ENCODE measurements around the gene SIAH2.

The SIAH2 gene

GRCh38 chr3:150739200-150739863 is 23.6 kb downstream of the SIAH2 start:
- H3K4me3 ChIP-seq (ENCODE audit: low read depth in 1 of 2, low read length in 2 of 2): no peak overlapping the region
- no peak overlapping the region for H2AFZ ChIP-seq (ENCODE audit: low read depth, low read length)
- no peak for DNase-seq
- H3K36me3 ChIP-seq (ENCODE audit: insufficient read depth, low read length): peaks cover 22% of the 10 kb centered on the region
- TF ChIP-seq EZH2 (IDR thresholded peaks at IDR 0.05; ENCODE audit: borderline replicate concordance, low read depth, low read length, severe bottlenecking) (no peak), CTCF (IDR thresholded peaks at IDR 0.05; ENCODE audit: borderline replicate concordance, extremely low read depth, low read length, poor library complexity, severe bottlenecking) (no peak)
- H3K9ac ChIP-seq (ENCODE audit: low read depth, low read length): no peak overlapping the region
- no peaks in the 10 kb centered on the region for H3K4me1 ChIP-seq (ENCODE audit: insufficient read depth, low read length)
- H3K27me3 ChIP-seq (ENCODE audit: insufficient read depth, low read length, poor library complexity): no peaks in the 10 kb centered on the region
- no peak overlapping the region for H3K27ac ChIP-seq (ENCODE audit: low read length)
- peaks cover 30% of the 10 kb centered on the region for H4K20me1 ChIP-seq (ENCODE audit: insufficient read depth, low read length)
- H3K4me2 ChIP-seq (ENCODE audit: insufficient read depth, low read length): no peak overlapping the region
- H3K79me2 ChIP-seq (ENCODE audit: insufficient read depth, low read length): peaks cover 12% of the 10 kb centered on the region
- no peak for ATAC-seq (ENCODE audit: insufficient read depth, low read depth)
- no peaks in the 10 kb centered on the region for H3K9me3 ChIP-seq (ENCODE audit: insufficient read depth, low read length, severe bottlenecking)

DNA sequence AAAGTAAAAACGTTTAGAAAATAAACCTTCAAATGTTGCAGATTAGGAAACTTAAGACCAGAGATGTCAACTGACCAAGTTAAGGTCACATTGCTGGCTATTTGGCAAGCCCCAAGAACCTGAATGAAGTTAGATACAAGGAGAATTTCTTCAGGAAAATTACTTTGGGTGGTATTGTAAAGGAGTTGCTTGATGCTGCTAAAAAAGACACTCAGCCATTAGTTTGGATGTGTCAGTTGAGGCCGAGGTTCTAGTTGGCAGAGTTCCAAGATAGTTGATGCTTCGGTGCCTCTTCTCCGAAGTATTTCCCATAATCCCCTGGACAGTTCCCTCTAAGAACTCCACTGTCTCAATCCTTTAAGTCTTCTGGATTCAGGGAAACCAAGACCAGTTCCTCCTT is 24.3 kb downstream of the SIAH2 start:
- H3K4me1 ChIP-seq (ENCODE audit: insufficient read depth, low read length): peaks cover 2% of the 10 kb centered on the region; the same call in 1 of the 2 replicates
- H3K27me3 ChIP-seq (ENCODE audit: insufficient read depth, low read length, poor library complexity): no peaks in the 10 kb centered on the region
- peaks cover 22% of the 10 kb centered on the region for H3K36me3 ChIP-seq (ENCODE audit: insufficient read depth, low read length)
- H3K79me2 ChIP-seq (ENCODE audit: insufficient read depth, low read length): peaks cover 5% of the 10 kb centered on the region
- peaks cover 24% of the 10 kb centered on the region for H4K20me1 ChIP-seq (ENCODE audit: insufficient read depth, low read length)
- ATAC-seq (ENCODE audit: insufficient read depth, low read depth) (no peak), DNase-seq (no peak)
- H3K4me2 ChIP-seq (ENCODE audit: insufficient read depth, low read length): no peak overlapping the region
- H3K9me3 ChIP-seq (ENCODE audit: insufficient read depth, low read length, severe bottlenecking): no peaks in the 10 kb centered on the region
- TF ChIP-seq CTCF (IDR thresholded peaks at IDR 0.05; ENCODE audit: borderline replicate concordance, extremely low read depth, low read length, poor library complexity, severe bottlenecking) (no peak), EZH2 (IDR thresholded peaks at IDR 0.05; ENCODE audit: borderline replicate concordance, low read depth, low read length, severe bottlenecking) (no peak)
- no peak overlapping the region for H2AFZ ChIP-seq (ENCODE audit: low read depth, low read length)
- H3K9ac ChIP-seq (ENCODE audit: low read depth, low read length): no peak overlapping the region
- H3K27ac ChIP-seq (ENCODE audit: low read length): no peak overlapping the region
- H3K4me3 ChIP-seq (ENCODE audit: low read depth in 1 of 2, low read length in 2 of 2): no peak overlapping the region

- DNase-seq: no peak
- no peak for TF ChIP-seq EZH2 (IDR thresholded peaks at IDR 0.05; ENCODE audit: borderline replicate concordance, low read depth, low read length, severe bottlenecking)
- TF ChIP-seq CTCF (IDR thresholded peaks at IDR 0.05; ENCODE audit: borderline replicate concordance, extremely low read depth, low read length, poor library complexity, severe bottlenecking): no peak
- H3K4me1 ChIP-seq (ENCODE audit: insufficient read depth, low read length): peaks cover 7% of the 10 kb centered on the region
- H3K9ac ChIP-seq (ENCODE audit: low read depth, low read length): no peak overlapping the region
- H3K4me3 ChIP-seq (ENCODE audit: low read depth in 1 of 2, low read length in 2 of 2): no peak overlapping the region
- no peaks in the 10 kb centered on the region for H3K9me3 ChIP-seq (ENCODE audit: insufficient read depth, low read length, severe bottlenecking)
- peaks cover 22% of the 10 kb centered on the region for H3K36me3 ChIP-seq (ENCODE audit: insufficient read depth, low read length)
- H4K20me1 ChIP-seq (ENCODE audit: insufficient read depth, low read length): peaks cover 19% of the 10 kb centered on the region
- no peaks in the 10 kb centered on the region for H3K27me3 ChIP-seq (ENCODE audit: insufficient read depth, low read length, poor library complexity)
- no peaks in the 10 kb centered on the region for H3K79me2 ChIP-seq (ENCODE audit: insufficient read depth, low read length)
- H3K4me2 ChIP-seq (ENCODE audit: insufficient read depth, low read length): no peak overlapping the region
- no peak for ATAC-seq (ENCODE audit: insufficient read depth, low read depth)
- no peak overlapping the region for H2AFZ ChIP-seq (ENCODE audit: low read depth, low read length)
- no peak overlapping the region for H3K27ac ChIP-seq (ENCODE audit: low read length)
These were observed 24.9 kb downstream of the SIAH2 start for GRCh38 chr3:150737874-150738679.
